Mucosa of descending colon (tissue), 3 donors: ENCODE data around the gene ABCF2. TPM values are rescaled to one million over a fixed set of nuclear protein-coding genes. Genes with fewer than 3 reads are reported as not detected.

Experiments
- ATAC-seq: fragments of 200-7000 bp; cut with Tn5 transposase; one replicate; pipeline ENCODE4 v1.9.1; 2020; ENCODE audit warnings: mild to moderate bottlenecking, moderate library complexity
- DNase-seq, 3 donors: peaks; one replicate each; pipeline ENCODE4 v3.0.0-alpha.2; 2020
- H3K36me3 ChIP-seq: fragments of 200-600 bp; one replicate; pipeline ENCODE4 v1.8.0; 2021; ENCODE audit warnings: low read depth, mild to moderate bottlenecking
- H3K4me1 ChIP-seq: fragments of 200-600 bp; one replicate; pipeline ENCODE4 v1.8.0; 2021; ENCODE audit warnings: low read depth, mild to moderate bottlenecking
- H3K4me3 ChIP-seq: fragments of 200-600 bp; one replicate; pipeline ENCODE4 v1.8.0; 2021; ENCODE audit warnings: mild to moderate bottlenecking
- H3K9me3 ChIP-seq: fragments of 200-600 bp; one replicate; pipeline ENCODE4 v1.8.0; 2021; ENCODE audit warnings: mild to moderate bottlenecking
- CTCF ChIP-seq: fragments of 200-600 bp; IDR thresholded peaks from one replicate; pipeline ENCODE4 v1.8.0; 2022; ENCODE audit warnings: antibody characterized with exemption, mild to moderate bottlenecking
- intact Hi-C, 2 donors: fragments of 100-400 bp; cut with DNase I in 1 of 2; cut with micrococcal nuclease in 1 of 2; formaldehyde crosslinking; loops; one replicate each; pipeline versions ENCODE4 v1.11.0 to v1.11.1; 2022; cut with DNase I, micrococcal nuclease
- total RNA-seq, 3 donors: library from RNA; stranded (reverse); fragmentation: NEBNext Ultra II Directional in 2 of 3; extraction: Animal tissue kit (Norgen Biotek cat#: 25700) in 2 of 3; gene quantifications; one replicate each; pipeline versions ENCODE4 v1.2.1 to v1.2.4, GENCODE V29; 2021 to 2023
- donor health status: DM: no; HTN: no; CAD: no; lungs with moderate emphysema.
- donor health status: DM: no; HTN: no; CAD: no.
- donor health status: DM: no; HTN: yes; CAD: no.

ABCF2 gene
- total RNA-seq, 3 donors from 2014 or later = 27.0 to 36.4 (median 28.4) TPM

GRCh38 chr7:151233804-151234203, 6.8 kb upstream of the ABCF2 start:
- intact Hi-C loops = no loop called here

GRCh38 chr7:151232917-151233701, 6.1 kb upstream of the ABCF2 start:
- Histone ChIP-seq H3K4me1 (peaks cover 27% of the 10 kb centered on the region), H3K4me3 (peak overlapping the region; percentile 90), H3K9me3 (no peaks in the 10 kb centered on the region), H3K36me3 (no peaks in the 10 kb centered on the region)
- DNase-seq = peak in 1 of 3 donors; percentile 65
- no peak for TF ChIP-seq CTCF
- intact Hi-C loops = no loop called here
- peak; percentile 50 for ATAC-seq

More at GRCh38 chr7:151233804-151234203, 6.8 kb upstream of the ABCF2 start:
- H3K9me3 ChIP-seq = no peaks in the 10 kb centered on the region
- H3K4me3 ChIP-seq = no peak overlapping the region
- no peak for TF ChIP-seq CTCF
- no peak for ATAC-seq
- H3K4me1 ChIP-seq = peaks cover 20% of the 10 kb centered on the region
- no peaks in the 10 kb centered on the region for H3K36me3 ChIP-seq
- no peak for DNase-seq

DNA sequence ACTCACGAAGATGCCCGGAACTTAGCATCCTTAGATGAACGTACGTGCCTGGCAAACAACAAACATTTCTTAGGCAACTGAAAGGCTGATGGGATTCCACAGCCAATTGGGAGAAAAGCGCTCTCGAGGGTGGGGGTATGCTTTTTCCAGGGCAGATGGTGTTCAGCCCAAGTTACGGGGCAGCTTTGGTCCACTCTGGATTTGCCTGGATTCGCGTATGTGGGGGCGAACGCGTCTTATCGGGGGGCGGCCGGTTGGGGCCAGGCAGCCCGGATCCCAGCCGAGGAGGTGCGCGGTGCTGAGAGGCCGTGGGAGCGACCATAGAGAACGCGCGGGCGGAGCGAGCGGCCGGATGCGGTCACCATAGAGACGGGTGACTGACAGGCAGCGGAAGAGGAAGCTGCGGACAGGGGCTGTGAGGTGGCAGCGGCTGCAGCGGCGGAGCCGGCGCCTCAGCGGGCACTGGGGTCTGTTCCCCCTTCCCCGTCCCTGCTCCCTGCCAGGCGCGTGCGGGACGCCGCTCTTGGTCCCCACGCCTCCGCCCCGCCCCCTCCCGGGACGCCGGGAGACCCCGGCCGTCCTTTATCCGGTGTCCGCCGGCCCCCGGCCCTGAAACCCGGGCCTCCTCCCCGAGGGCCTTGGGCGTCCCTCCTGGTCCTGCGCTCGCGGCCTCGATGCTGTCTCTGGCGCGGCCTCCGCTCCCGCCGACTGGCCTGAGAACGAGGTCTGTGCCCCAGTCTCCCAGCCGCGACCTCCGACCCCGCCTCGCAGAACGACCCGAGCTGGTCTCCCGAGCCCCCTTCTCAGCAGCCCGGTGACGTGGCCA, 5.3 kb upstream of the ABCF2 start, which contains the start of gene CHPF2:
Gene CHPF2 (plus strand): TSS at position 393 of the 826 bp plus-strand sequence. CDS start 1,529 bp downstream, outside the sequence.
- peak; percentile 92 for ATAC-seq
- Histone ChIP-seq H3K9me3 (no peaks in the 10 kb centered on the region), H3K36me3 (no peaks in the 10 kb centered on the region), H3K4me3 (peak within 1 kb of the TSS; percentile 90), H3K4me1 (peaks cover 32% of the 10 kb centered on the region)
- DNase-seq = peak; percentile 93 to 97 (median 95)
- no peak for TF ChIP-seq CTCF
- intact Hi-C loops = no loop called here

GRCh38 chr7:151231080-151231479, 4.1 kb upstream of the ABCF2 start:
- Histone ChIP-seq H3K9me3 (no peaks in the 10 kb centered on the region), H3K4me3 (no peak overlapping the region), H3K4me1 (peaks cover 36% of the 10 kb centered on the region), H3K36me3 (no peaks in the 10 kb centered on the region)
- ATAC-seq = no peak
- TF ChIP-seq CTCF = no peak
- intact Hi-C loops = no loop called here
- DNase-seq = no peak

DNA sequence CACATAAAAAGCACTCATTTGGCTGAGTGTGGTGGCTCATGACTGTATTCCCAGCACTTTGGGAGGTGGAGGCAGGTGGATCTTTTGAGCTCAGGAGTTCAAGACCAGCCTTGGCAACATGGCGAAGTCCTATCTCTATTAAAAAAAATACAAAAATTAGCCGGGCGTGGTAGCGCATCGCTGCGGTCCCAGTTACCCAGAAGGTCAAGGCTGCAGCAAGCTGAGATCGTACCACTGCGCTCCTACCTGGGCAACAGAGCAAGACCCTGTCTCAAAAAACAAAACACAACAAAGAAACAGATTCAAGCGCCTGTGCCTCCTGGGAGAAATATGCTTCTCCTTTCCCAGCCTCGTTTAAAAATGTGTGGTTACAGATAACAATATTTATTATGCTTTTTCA, 2.2 kb upstream of the ABCF2 start:
- ATAC-seq (no peak), DNase-seq (peak in 1 of 3 donors; percentile 19)
- no peaks in the 10 kb centered on the region for H3K36me3 ChIP-seq
- intact Hi-C loops = no loop called here
- H3K4me1 ChIP-seq = peaks cover 42% of the 10 kb centered on the region
- no peak overlapping the region for H3K4me3 ChIP-seq
- H3K9me3 ChIP-seq = no peaks in the 10 kb centered on the region
- no peak for TF ChIP-seq CTCF
